Colonic mucosa (tissue), 4 donors: ENCODE results near the gene TMC5. TPM values are rescaled to one million over a fixed set of nuclear protein-coding genes. Genes with fewer than 3 reads are reported as not detected.

ENCODE experiments used
- DNase-seq: peaks from one replicate; pipeline ENCODE4 v3.0.0-alpha.2; 2020
- H3K27ac ChIP-seq: fragments of 200-600 bp; one replicate; pipeline ENCODE4 v1.8.0; 2021
- H3K27me3 ChIP-seq: fragments of 200-600 bp; one replicate; pipeline ENCODE4 v1.8.0; 2021
- H3K36me3 ChIP-seq: fragments of 200-600 bp; one replicate; pipeline ENCODE4 v1.8.0; 2021
- H3K4me1 ChIP-seq: fragments of 200-600 bp; one replicate; pipeline ENCODE4 v1.8.0; 2021; ENCODE audit warnings: mild to moderate bottlenecking
- H3K4me3 ChIP-seq: fragments of 200-600 bp; one replicate; pipeline ENCODE4 v1.8.0; 2021
- H3K9ac ChIP-seq, 2 donors: one replicate each; pipeline ENCODE4 v1.7.0; 2013; ENCODE audit warnings: control low read depth in 2 of 2, low read depth in 2 of 2, low read length in 2 of 2
- H3K9me3 ChIP-seq: fragments of 200-600 bp; one replicate; pipeline ENCODE4 v1.8.0; 2021
- intact Hi-C: fragments of 100-400 bp; cut with DNase I; formaldehyde crosslinking; loops from one replicate; pipeline ENCODE4 v1.14.1; 2022
- total RNA-seq, 2 donors: library from RNA; stranded (reverse); fragmentation: NEBNext Ultra II Directional in 1 of 2; extraction: Animal tissue kit (Norgen Biotek cat#: 25700) in 1 of 2; gene quantifications; one replicate each; pipeline ENCODE4 v1.2.1, GENCODE V29; 2021
- TF ChIP-seq, protein P1 (sequence below): fragments of 200-600 bp; IDR thresholded peaks from one replicate; pipeline ENCODE4 v1.8.0; 2022; ENCODE audit warnings: antibody characterized with exemption, mild to moderate bottlenecking
- donor health status: healthy.
- donor health status: DM: no; HTN: no; CAD: no.
- donor health status: DM: no; HTN: no; CAD: no.

The TMC5 gene
- total RNA-seq, 2 donors from 2014 or later: 54.5 to 113 TPM

DNA sequence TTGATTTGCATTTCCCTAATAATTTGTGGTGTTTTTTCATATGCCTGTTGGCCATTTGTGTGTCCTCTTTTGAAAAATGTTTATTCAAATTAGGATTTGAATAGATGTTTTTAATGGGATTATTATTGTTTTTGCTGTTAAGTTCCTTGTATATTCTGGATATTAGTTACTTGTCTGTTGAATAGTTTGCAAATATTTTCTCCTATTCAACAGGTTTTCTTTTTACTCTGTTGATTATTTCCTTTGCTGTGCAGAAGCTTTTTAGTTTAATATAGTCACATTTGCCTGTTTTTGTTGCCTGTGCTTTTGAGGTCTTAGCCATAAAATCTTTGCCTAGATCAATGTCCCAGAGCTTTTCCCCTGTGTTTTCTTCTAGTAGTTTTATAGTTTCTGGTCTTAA, 94.6 kb downstream of the TMC5 start:
- no peak overlapping the region for H3K4me3 ChIP-seq
- intact Hi-C loops: no loop called here
- H3K9ac ChIP-seq: no peak overlapping the region
- TF ChIP-seq, protein P1, sequence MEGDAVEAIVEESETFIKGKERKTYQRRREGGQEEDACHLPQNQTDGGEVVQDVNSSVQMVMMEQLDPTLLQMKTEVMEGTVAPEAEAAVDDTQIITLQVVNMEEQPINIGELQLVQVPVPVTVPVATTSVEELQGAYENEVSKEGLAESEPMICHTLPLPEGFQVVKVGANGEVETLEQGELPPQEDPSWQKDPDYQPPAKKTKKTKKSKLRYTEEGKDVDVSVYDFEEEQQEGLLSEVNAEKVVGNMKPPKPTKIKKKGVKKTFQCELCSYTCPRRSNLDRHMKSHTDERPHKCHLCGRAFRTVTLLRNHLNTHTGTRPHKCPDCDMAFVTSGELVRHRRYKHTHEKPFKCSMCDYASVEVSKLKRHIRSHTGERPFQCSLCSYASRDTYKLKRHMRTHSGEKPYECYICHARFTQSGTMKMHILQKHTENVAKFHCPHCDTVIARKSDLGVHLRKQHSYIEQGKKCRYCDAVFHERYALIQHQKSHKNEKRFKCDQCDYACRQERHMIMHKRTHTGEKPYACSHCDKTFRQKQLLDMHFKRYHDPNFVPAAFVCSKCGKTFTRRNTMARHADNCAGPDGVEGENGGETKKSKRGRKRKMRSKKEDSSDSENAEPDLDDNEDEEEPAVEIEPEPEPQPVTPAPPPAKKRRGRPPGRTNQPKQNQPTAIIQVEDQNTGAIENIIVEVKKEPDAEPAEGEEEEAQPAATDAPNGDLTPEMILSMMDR: no peak
- peaks cover 6% of the 10 kb centered on the region for H3K4me1 ChIP-seq
- H3K36me3 ChIP-seq: no peaks in the 10 kb centered on the region
- no peaks in the 10 kb centered on the region for H3K27me3 ChIP-seq
- H3K9me3 ChIP-seq: no peaks in the 10 kb centered on the region
- H3K27ac ChIP-seq: no peak overlapping the region
- no peak for DNase-seq

DNA sequence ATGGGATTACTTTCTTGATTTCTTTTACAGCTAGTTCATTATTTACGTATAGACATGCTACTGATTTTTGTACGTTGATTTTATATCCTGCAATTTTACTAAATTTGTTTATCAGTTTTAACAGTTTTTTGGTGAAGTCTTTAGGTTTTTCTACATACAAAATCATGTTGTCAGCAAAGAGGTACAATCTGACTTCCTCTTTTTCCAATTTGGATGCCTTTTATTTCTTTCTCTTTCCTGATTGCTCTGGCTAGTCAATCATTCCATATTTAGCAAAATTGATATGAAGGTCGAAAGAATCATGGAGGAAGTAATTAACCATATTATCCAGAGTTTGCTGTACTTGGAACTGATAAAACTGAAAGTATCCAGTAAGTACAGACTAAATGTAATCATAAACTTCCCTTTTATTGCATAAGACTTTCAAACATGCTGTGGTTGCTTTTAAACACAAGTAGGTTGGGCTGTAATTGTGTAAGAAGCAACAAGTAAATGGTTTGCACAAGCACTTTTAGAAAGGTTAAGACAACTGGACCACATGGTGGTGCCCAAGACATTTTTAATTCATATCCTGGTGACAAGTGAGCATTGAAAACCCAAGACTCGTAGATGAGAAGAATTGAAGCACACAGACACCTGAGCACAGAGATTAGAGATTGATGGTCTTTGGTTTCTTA, 95.8 kb downstream of the TMC5 start:
- TF ChIP-seq, protein P1: no peak
- intact Hi-C loops: no loop called here
- H3K4me1 ChIP-seq: peaks cover 6% of the 10 kb centered on the region
- H3K9me3 ChIP-seq: no peaks in the 10 kb centered on the region
- H3K27me3 ChIP-seq: no peaks in the 10 kb centered on the region
- H3K9ac ChIP-seq: no peak overlapping the region
- H3K27ac ChIP-seq: peak overlapping the region; percentile 51
- no peak overlapping the region for H3K4me3 ChIP-seq
- DNase-seq: peak; percentile 36
- H3K36me3 ChIP-seq: no peaks in the 10 kb centered on the region

DNA sequence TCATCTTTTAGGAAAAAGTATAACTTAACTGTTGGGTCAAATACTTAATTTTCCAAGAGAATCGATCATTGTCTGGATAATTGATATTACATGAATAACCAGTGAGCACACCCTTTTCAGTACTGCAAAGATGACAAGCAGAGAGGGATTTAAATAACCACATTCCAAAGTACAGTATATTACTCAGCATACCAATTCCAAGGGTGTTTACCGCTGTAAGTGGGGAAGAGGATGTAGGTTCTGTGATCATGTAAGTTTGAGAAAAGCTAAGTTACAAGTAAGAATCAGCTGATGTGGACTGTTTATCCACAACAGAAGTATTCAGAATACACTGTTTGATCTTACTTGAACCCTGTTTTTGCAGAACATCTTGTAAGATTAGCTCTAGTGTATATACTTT, 98.1 kb downstream of the TMC5 start:
- no peak overlapping the region for H3K4me3 ChIP-seq
- no peaks in the 10 kb centered on the region for H3K27me3 ChIP-seq
- DNase-seq: no peak
- TF ChIP-seq, protein P1: no peak
- intact Hi-C loops: no loop called here
- H3K9me3 ChIP-seq: no peaks in the 10 kb centered on the region
- no peaks in the 10 kb centered on the region for H3K36me3 ChIP-seq
- H3K4me1 ChIP-seq: peaks cover 6% of the 10 kb centered on the region
- H3K9ac ChIP-seq: peak overlapping the region in 1 of 2 donors; percentile 62
- H3K27ac ChIP-seq: peak overlapping the region; percentile 67

DNA sequence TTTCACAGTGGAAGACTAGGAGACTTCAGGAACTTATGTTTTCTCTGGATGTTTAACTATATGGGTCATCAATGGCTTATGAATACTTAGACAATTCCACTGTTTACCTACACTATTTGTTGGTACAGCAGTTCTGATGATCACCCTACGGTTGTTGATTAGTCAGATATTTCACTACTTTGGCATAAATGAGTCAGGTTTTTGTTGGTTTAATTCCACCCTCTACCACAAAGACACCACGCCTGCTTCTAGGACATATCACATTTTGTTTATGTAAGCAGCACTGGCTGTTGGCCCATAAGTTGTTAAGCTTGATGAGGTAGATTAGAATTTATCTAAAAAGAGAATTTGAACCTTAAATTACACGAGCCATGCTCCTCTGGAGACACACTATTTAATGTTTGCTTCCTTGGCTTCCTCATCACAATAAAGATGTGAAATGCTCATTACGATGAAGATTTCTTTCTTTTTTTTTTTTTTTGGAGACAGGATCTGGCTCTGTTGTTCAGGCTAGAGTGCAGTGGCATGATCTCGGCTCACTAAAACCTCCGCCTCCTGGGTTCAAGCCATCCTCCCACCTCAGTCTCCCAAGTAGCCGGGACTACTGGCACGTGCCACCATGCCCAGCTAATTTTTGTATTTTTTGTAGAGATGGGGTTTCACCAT, 99.9 kb downstream of the TMC5 start:
- intact Hi-C loops: no loop called here
- Histone ChIP-seq H3K4me1 (peaks cover 6% of the 10 kb centered on the region), H3K27ac (peak overlapping the region; percentile 67), H3K36me3 (no peaks in the 10 kb centered on the region), H3K9me3 (no peaks in the 10 kb centered on the region), H3K9ac (no peak overlapping the region), H3K27me3 (no peaks in the 10 kb centered on the region), H3K4me3 (no peak overlapping the region)
- TF ChIP-seq, protein P1: no peak
- DNase-seq: no peak

DNA sequence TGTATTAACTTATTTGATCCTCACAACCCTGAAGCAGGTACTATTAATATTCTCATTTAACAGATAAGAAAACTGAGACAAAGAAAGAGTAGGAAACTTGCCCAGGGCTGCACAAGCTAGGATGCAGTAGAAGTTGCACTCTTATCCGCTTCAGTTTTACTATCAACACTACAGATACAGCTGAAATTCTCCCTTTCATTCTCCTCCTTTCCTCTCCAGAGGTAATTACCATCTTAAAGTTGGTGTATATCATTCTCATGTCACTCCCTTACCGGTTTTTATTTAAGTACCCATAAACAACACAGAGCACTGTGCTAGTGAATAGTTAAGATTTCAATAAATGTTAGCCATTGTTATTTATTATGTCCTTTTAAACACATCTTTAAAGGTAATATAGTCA, 100.7 kb downstream of the TMC5 start:
- no peak for DNase-seq
- intact Hi-C loops: no loop called here
- TF ChIP-seq, protein P1: no peak
- Histone ChIP-seq H3K9me3 (no peaks in the 10 kb centered on the region), H3K27me3 (no peaks in the 10 kb centered on the region), H3K4me1 (peaks cover 6% of the 10 kb centered on the region), H3K4me3 (no peak overlapping the region), H3K9ac (no peak overlapping the region), H3K36me3 (no peaks in the 10 kb centered on the region), H3K27ac (no peak overlapping the region)
